Mesenteric fat pad (tissue), 1 donor: ENCODE measurements around the gene ZBED1. TPM values are rescaled to one million over a fixed set of nuclear protein-coding genes. Genes with fewer than 3 reads are reported as not detected.
"Not testable (repeated sequence)": the region's sequence is repeated elsewhere in the genome, so short reads cannot be mapped to it uniquely, and the experiment has no call there.

Experiments
- DNase-seq: peaks from one replicate; pipeline ENCODE4 v3.0.0-alpha.2; 2020; ENCODE audit warnings: low spot score
- long read RNA-seq: library from polyadenylated mRNA; unstranded; transcript quantifications from one replicate; pipeline ENCODE4 v2.0.0, GENCODE V29; 2020
- total RNA-seq: library from RNA; stranded (reverse); fragmentation: NEBNext Ultra II Directional; extraction: Animal tissue kit (Norgen Biotek cat#: 25700); gene quantifications from one replicate; pipeline ENCODE4 v1.2.1, GENCODE V29; 2021
- donor health status: DM: yes; HTN: yes; CAD: no.

The ZBED1 gene
- 37.2 TPM for total RNA-seq
- long read RNA-seq, full-length matches to known transcripts, result 128 of 163 reads
- long read RNA-seq, partial matches to known transcripts, result 0 of 163 reads
- long read RNA-seq, other reads (novel, unspliced or antisense), result 35 of 163 reads

GRCh38 chrX:2500803-2501558 is at the start of gene ZBED1, which contains the start of gene DHRSX:
Gene ZBED1 (minus strand): TSS chrX:2500976. CDS start chrX:2490719, 10,257 bp downstream.
Gene DHRSX (minus strand): TSS chrX:2500976. CDS start chrX:2500925, 51 bp downstream.
- peak; percentile 88 for DNase-seq

DNA sequence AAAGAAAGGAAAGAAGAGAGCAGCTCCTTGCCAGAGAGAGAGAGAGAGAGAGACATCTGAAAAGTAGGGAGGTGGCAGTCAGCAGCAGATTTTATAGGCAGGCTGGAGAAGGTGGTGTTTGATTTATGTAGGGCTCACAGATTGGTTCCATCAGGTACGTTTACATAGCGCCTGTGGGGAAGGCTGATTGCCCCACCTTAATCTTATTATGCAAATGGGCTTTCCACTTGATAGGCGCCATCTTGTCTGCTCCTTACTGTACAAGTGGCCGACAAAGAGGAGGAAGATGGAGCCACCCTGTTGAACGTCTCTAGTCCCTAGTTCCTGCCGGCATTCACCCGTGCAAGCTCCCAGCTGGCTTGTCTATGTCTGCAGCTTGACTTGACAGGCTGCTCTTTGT is 49.1 kb upstream of the ZBED1 start:
- no peak for DNase-seq

- DNase-seq, result peak; percentile 2
These were observed 48.1 kb upstream of the ZBED1 start for GRCh38 chrX:2548711-2549423.

GRCh38 chrX:2547736-2548135 is 47.0 kb upstream of the ZBED1 start:
- DNase-seq, result peak; percentile 4

DNA sequence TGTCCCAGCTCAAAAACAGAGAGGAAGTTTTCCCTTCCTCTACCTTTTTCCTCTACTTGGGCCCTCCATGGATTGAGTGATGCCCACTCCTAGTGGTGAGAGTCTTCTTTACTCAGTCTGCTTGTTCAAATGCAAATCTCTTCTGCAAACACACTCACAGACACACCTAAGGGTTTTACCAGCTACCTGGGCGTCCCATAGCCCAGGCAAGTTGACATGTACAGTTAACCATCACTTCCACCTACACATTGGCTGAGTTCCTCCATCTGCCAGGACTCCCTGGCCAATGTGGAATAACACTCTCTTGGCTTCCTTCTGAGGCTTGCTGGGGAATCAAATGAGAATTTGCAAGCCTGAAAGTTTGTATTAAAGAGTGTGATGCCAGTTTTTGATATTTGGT is 45.7 kb upstream of the ZBED1 start:
- no peak for DNase-seq

- DNase-seq, result no peak
These were observed 44.4 kb upstream of the ZBED1 start for GRCh38 chrX:2545144-2545543.

DNA sequence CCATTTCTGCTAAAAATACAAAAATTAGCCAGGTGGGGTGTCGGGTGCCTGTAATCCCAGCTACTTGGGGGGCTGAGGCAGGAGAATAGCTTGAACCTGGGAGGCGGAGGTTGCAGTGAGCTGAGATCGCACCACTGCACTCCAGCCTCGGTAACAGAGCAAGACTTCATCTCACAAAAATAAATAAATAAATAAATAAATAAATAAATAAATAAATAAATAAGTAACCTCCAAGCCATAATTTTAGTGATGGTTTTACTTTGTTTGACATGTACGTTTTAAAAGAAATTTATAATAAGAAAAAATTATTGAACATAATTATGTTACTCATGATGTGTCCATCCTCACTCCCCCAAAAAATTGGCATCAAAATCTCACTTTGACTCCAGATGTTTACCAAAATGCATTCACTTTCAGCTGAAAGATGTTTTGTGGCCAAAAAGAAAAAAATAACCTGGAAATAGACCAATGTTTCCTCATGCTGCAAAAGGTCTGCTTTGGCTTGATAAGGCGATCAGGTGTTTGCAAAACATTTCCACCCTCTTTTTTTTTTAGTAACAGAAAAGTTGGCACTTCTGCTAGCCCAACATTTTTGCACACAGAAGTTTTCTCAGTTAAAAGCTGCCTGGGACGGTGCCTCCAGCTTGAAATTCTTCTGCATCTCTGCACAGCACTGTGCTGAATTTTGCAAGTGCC is 42.2 kb upstream of the ZBED1 start:
- no peak for DNase-seq

DNA sequence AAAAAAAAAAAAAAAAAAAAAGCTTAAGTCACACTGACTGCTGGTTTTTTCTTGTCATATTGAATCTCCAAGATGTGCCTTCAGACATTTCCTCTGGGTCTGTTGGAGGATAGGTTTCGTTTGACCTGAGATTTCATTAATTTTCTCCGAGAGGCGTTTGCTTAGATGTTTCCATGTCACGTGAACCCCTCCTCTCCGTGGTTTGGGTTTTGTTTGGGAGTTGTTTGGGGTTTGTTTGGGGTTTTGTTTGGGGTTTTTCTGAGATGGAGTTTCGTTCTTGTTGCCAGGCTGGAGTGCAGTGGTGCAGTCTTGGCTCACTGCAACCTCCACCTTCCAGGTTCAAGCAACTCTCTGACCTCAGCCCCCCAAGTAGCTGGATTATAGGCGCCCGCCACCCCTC is 40.8 kb upstream of the ZBED1 start:
- DNase-seq, result no peak

DNA sequence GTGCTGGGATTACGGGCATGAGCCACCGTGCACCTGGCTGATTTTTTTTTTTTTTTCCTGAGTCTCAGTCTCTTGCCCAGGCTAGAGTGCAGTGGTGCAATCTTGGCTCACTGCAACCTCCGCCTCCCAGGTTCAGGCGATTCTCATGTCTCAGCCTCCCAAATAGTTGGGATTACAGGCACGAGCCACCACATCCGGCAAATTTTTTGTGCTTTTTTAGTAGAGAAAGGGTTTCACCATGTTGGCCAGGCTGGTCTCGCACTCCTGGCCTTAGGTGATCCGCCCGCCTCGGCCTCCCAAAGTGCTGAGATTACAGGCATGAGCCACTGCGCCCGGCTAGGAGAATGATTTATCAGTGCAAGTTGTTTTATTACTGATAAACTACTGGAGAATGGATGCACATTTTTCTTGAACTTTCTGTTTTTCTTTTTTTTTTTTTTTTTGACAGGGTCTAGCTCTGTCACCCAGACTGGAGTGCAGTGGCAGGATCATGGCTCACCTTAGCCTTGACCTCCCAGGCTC is 39.7 kb upstream of the ZBED1 start:
- DNase-seq, result no peak

DNA sequence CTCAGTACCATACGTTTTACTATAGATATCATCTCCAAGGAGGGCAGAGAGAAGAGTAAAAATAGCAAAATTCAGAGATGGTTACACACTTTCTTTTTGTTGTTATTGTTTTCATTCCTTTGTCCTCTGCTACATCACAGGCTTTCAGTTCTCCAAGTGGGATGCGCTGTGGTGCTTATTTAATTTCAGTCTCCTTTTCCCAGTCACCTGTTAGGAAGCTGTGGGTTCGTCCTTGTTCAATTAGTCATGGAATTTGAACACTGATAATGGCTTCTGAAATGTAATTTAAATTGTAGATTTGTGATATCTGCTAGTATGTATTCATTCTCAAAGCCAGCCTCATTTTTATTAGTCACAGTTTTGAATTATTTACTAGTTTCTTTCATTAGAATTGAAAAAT is 38.8 kb upstream of the ZBED1 start:
- no peak for DNase-seq

DNA sequence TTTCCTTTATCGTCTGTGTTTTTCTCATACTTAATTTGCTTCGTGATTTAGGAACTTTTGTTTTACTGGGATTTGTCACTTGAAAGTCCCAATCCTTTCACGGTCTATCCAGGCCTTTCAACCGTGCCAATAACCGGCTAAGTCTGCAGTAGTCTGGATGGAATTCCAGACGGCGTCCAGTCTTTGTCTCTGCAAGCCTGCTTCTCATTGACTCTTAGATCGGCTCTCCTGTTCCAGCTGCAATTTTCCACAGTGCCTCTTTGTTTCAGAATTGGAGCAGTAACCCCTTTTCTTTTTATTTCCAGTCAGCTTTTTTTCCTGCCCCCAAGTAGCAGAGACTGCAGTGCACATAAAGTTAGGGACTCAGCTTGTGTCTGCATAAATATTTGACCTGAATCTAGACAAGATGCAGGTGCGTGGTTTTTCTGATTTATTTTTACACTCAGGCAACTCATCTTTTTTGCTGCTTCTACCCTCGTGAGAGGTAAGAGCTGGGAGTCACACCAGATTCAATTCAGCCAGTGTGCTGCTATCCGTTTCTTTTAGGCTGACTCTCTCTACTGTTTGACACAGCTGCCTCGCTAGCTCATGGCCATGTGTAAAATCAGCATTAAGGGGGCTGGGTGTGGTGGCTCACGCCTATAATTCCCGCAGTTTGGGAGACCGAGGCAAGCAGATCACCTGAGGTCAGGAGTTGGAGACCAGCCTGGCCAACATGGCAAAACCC is 37.4 kb upstream of the ZBED1 start:
- no peak for DNase-seq

DNA sequence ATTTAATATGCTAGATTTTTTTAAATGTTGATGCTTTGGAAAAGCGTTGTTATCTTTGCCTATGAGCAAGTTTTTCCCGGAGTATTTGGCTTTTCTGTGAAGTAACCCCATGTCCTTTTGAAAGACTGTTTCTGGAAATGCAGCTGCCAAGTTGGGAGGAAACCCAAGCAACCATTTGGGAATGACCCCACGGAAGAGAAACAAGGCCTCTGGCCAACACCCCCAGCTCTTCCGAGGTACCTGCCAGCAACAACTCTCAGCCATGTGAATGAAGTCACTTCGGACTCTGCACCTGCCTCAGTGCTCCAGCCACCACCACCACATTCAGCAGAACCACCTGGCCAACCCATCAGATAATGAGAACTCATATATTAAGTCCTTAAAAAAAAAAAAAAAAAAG is 36.2 kb upstream of the ZBED1 start:
- DNase-seq, result no peak

- DNase-seq, result no peak
These were observed 35.4 kb upstream of the ZBED1 start for GRCh38 chrX:2536141-2536540.

- not testable (repeated sequence) for DNase-seq
These were observed 33.7 kb upstream of the ZBED1 start for GRCh38 chrX:2534261-2535021.

DNA sequence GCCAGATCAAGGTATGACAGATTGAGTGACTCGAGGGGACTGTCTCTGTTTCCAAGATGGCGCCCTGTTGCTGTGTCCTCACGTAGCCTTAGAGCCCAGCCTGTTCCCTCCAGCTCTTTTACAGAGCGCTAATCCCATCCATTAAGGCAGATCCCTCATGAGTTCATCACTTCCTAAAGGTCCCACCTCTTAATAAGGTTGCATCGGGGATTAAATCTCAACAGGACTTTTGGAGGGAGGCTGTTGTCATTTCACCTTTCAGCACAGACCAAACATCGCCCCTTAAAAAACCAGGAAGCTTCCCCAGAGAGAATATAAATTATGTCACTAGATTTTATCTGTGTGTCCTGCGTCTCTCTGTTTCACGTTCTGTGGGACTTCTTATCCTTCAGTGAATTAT is 32.6 kb upstream of the ZBED1 start:
- DNase-seq, result no peak

DNA sequence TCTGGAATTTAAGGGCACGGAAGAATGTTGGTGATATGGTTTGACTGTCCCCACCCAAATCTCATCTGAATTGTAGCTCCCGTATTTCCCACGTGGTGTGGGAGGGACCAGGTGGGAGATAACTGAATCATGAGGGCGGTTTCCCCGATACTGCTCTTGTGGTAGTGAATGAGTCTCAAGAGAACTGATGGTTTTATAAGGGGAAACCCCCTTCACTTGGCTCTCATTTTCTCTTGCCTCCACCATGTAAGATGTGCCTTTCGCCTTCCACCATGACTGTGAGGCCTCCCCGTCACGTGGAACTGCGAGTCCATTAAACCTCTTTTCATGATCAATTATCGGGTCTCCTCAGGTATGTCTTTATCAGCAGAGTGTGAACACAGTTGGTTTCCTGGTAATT is 25.6 kb upstream of the ZBED1 start:
- DNase-seq, result no peak

- no peak for DNase-seq
These were observed 23.1 kb upstream of the ZBED1 start for GRCh38 chrX:2523911-2524310.

DNA sequence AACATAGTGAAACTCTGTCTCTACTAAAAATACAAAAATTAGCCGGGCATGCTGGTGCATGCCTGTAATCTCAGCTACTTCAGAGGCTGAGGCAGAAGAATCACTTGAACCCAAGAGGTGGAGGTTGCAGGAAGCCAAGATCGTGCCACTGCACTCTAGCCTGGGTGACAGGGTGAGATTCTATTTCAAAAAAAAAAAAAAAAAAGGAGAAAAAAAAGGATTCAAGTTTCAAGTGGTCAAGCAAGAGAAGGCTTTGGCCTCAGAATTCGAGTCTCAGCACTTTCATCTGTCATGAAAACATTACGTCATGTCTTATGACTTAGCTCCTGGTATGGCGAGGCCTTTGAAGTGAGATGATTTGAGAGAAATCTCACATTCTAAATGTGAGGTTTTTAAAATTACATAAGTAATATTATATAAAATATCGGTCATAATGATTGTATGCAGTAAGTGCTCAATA is 21.2 kb upstream of the ZBED1 start:
- no peak for DNase-seq

- DNase-seq, result no peak
These were observed 20.5 kb upstream of the ZBED1 start for GRCh38 chrX:2521092-2521926.
